GM12891 (cell line): ENCODE results near the gene PTPRD.

Experiments used
- POLR2A ChIP-seq: IDR thresholded peaks from 2 replicates; pipeline ENCODE4 v1.6.1; 2011; ENCODE audit warnings: low read depth, low read length, control low read depth
- POLR2AphosphoS5 ChIP-seq: IDR thresholded peaks from 2 replicates; pipeline ENCODE4 v1.6.1; 2011; ENCODE audit warnings: low read depth, low read length, control low read depth
- POU2F2 ChIP-seq: IDR thresholded peaks from 2 replicates; pipeline ENCODE4 v1.6.1; 2011; ENCODE audit warnings: low read depth, mild to moderate bottlenecking, control low read depth, low read length, moderate library complexity
- SPI1 ChIP-seq: IDR thresholded peaks from 2 replicates; pipeline ENCODE4 v1.6.1; 2011; ENCODE audit warnings: low read depth, low read length, control low read depth
- TAF1 ChIP-seq: IDR thresholded peaks from 2 replicates; pipeline ENCODE4 v1.6.1; 2011; ENCODE audit warnings: low read depth, low read length, control low read depth

- no peak for TF ChIP-seq POLR2A
- no peak for TF ChIP-seq POLR2AphosphoS5
- no peak for TF ChIP-seq TAF1
- TF ChIP-seq SPI1 = no peak
- no peak for TF ChIP-seq POU2F2
Measured at GRCh38 chr9:8860086-8860485, 1752.7 kb downstream of the PTPRD start.
